ENCODE measurements around the gene HEMGN.

HEMGN gene

DNA sequence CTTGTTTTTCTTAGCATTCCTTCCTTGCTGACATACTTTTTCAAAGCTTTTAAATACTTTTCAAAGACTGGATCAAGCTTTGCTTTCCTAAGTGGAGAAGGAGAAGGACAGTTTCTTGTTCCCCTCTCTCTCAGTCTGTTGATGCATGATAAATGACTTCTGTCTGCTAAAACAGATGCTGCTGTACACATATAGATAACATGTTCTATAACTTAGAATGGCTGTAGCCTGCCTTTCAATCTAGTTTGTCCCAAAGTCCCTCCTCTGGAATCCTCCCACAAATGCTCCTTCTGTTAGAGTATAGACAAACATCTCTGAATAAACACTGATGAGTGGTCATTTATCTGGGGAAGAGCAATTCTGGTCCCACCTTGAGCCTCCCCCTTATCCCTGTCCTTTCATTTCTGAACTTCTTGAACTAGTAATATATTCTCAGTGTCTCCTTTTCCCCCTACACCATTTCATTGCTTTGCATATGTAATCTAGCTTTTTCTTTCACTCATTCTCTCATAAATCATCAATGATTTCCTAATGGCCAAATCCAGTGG is 5.4 kb upstream of the HEMGN start:
- Histone ChIP-seq H3K79me2 (ENCODE audit: control insufficient read depth, insufficient read depth, low read length, poor library complexity) (no peaks in the 10 kb centered on the region), H2BK120ac (ENCODE audit: insufficient read depth, low read length, poor library complexity) (no peak overlapping the region), H3K18ac (ENCODE audit: low read length) (no peak overlapping the region), H3K9ac (ENCODE audit: low read length) (no peak overlapping the region), H4K91ac (ENCODE audit: low read depth, low read length) (no peak overlapping the region), H3K4me3 (ENCODE audit: low read depth, low read length) (no peak overlapping the region), H3K79me1 (ENCODE audit: low read length) (no peaks in the 10 kb centered on the region), H2BK5ac (ENCODE audit: low read depth, low read length, poor library complexity) (no peak overlapping the region), H4K12ac (ENCODE audit: low read depth, low read length) (no peak overlapping the region), H3K9me3 (ENCODE audit: insufficient read depth, low read depth, low read length) (no peaks in the 10 kb centered on the region), H3K23ac (ENCODE audit: low read length) (no peak overlapping the region), H2AK5ac (ENCODE audit: low read length) (no peak overlapping the region), H3K4ac (ENCODE audit: low read depth, low read length) (no peak overlapping the region), H3K27ac (ENCODE audit: low read depth, low read length) (no peak overlapping the region), H2BK12ac (ENCODE audit: low read length) (no peak overlapping the region), H3K36me3 (ENCODE audit: control insufficient read depth in 1 of 2, insufficient read depth in 2 of 2, low read length in 2 of 2) (no peaks in the 10 kb centered on the region), H4K8ac (ENCODE audit: low read depth, low read length) (no peak overlapping the region), H3K14ac (ENCODE audit: low read length) (no peak overlapping the region), H3K4me2 (ENCODE audit: low read length) (no peak overlapping the region), H3K4me1 (ENCODE audit: control insufficient read depth in 1 of 2, insufficient read depth in 2 of 2, low read length in 2 of 2) (no peaks in the 10 kb centered on the region), H2AFZ (ENCODE audit: insufficient read depth, low read length, poor library complexity) (no peak overlapping the region), H3K27me3 (ENCODE audit: insufficient read depth, low read length) (no peaks in the 10 kb centered on the region)
- no peak for DNase-seq

DNA sequence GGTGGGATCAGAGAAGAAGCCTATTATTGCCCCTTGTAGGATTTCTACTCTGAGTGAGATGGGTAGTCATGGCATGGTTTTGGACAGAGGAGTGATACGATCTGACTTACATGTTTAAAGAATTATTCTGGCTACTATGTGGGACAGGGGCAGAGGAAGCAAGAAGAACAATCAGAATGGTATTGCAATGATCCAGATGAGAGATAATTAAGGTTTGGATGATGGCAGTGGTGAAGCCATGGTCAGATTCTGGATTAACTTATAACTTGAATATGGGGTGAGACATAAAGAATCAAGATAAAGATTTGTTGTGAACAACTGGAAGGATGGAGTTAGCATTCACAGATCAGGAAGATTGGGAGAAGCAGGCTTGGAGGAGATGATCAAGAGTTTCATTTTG is 3.4 kb upstream of the HEMGN start:
- H3K9ac ChIP-seq (ENCODE audit: low read length): no peak overlapping the region
- H3K4me3 ChIP-seq (ENCODE audit: low read depth, low read length): no peak overlapping the region
- no peaks in the 10 kb centered on the region for H3K9me3 ChIP-seq (ENCODE audit: insufficient read depth, low read depth, low read length)
- WGBS (ENCODE audit: extremely low coverage, insufficient coverage, insufficient read length): no CpG with 5 or more reads among the region's 1 CpG
- H4K8ac ChIP-seq (ENCODE audit: low read depth, low read length): no peak overlapping the region
- no peak overlapping the region for H4K91ac ChIP-seq (ENCODE audit: low read depth, low read length)
- H2BK5ac ChIP-seq (ENCODE audit: low read depth, low read length, poor library complexity): no peak overlapping the region
- no peaks in the 10 kb centered on the region for H3K4me1 ChIP-seq (ENCODE audit: control insufficient read depth in 1 of 2, insufficient read depth in 2 of 2, low read length in 2 of 2)
- no peak overlapping the region for H2BK120ac ChIP-seq (ENCODE audit: insufficient read depth, low read length, poor library complexity)
- H3K27ac ChIP-seq (ENCODE audit: low read depth, low read length): no peak overlapping the region
- H3K23ac ChIP-seq (ENCODE audit: low read length): no peak overlapping the region
- H3K79me2 ChIP-seq (ENCODE audit: control insufficient read depth, insufficient read depth, low read length, poor library complexity): no peaks in the 10 kb centered on the region
- DNase-seq: no peak
- no peaks in the 10 kb centered on the region for H3K36me3 ChIP-seq (ENCODE audit: control insufficient read depth in 1 of 2, insufficient read depth in 2 of 2, low read length in 2 of 2)
- H3K79me1 ChIP-seq (ENCODE audit: low read length): no peaks in the 10 kb centered on the region
- no peak overlapping the region for H3K14ac ChIP-seq (ENCODE audit: low read length)
- no peak overlapping the region for H3K4ac ChIP-seq (ENCODE audit: low read depth, low read length)
- no peak overlapping the region for H2BK12ac ChIP-seq (ENCODE audit: low read length)
- H2AK5ac ChIP-seq (ENCODE audit: low read length): no peak overlapping the region
- H3K27me3 ChIP-seq (ENCODE audit: insufficient read depth, low read length): peaks cover 3% of the 10 kb centered on the region
- no peak overlapping the region for H4K12ac ChIP-seq (ENCODE audit: low read depth, low read length)
- H3K18ac ChIP-seq (ENCODE audit: low read length): no peak overlapping the region
- H3K4me2 ChIP-seq (ENCODE audit: low read length): no peak overlapping the region
- H2AFZ ChIP-seq (ENCODE audit: insufficient read depth, low read length, poor library complexity): no peak overlapping the region

DNA sequence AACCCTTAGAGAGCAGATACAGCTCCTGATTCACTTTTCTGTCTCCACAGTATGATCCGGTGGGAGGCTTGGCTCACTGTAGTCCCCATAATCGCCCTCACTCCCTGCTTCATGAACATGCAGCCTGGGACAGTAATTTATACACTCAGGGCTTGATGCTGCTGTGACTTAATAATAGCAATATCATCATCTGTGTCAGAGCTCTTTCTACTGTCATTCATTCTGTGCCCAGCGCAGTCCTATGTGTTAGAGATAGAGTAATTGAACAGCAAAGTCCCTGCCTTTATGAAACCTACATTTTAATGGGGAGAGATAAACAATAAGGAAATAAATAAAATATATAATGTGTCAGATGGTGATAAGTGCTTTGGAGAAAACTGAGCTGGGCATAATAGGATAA is 2.8 kb upstream of the HEMGN start:
- H2BK12ac ChIP-seq (ENCODE audit: low read length): no peak overlapping the region
- DNase-seq: no peak
- H3K18ac ChIP-seq (ENCODE audit: low read length): no peak overlapping the region
- H3K9me3 ChIP-seq (ENCODE audit: insufficient read depth, low read depth, low read length): no peaks in the 10 kb centered on the region
- no peak overlapping the region for H3K4me3 ChIP-seq (ENCODE audit: low read depth, low read length)
- H3K4me1 ChIP-seq (ENCODE audit: control insufficient read depth in 1 of 2, insufficient read depth in 2 of 2, low read length in 2 of 2): no peaks in the 10 kb centered on the region
- H3K79me1 ChIP-seq (ENCODE audit: low read length): no peaks in the 10 kb centered on the region
- no peak overlapping the region for H3K27ac ChIP-seq (ENCODE audit: low read depth, low read length)
- no peak overlapping the region for H3K14ac ChIP-seq (ENCODE audit: low read length)
- no peak overlapping the region for H2AFZ ChIP-seq (ENCODE audit: insufficient read depth, low read length, poor library complexity)
- no peaks in the 10 kb centered on the region for H3K79me2 ChIP-seq (ENCODE audit: control insufficient read depth, insufficient read depth, low read length, poor library complexity)
- H4K91ac ChIP-seq (ENCODE audit: low read depth, low read length): no peak overlapping the region
- H4K8ac ChIP-seq (ENCODE audit: low read depth, low read length): no peak overlapping the region
- no peak overlapping the region for H2BK120ac ChIP-seq (ENCODE audit: insufficient read depth, low read length, poor library complexity)
- no peaks in the 10 kb centered on the region for H3K36me3 ChIP-seq (ENCODE audit: control insufficient read depth in 1 of 2, insufficient read depth in 2 of 2, low read length in 2 of 2)
- H2BK5ac ChIP-seq (ENCODE audit: low read depth, low read length, poor library complexity): no peak overlapping the region
- H4K12ac ChIP-seq (ENCODE audit: low read depth, low read length): no peak overlapping the region
- H3K27me3 ChIP-seq (ENCODE audit: insufficient read depth, low read length): peaks cover 3% of the 10 kb centered on the region
- H2AK5ac ChIP-seq (ENCODE audit: low read length): no peak overlapping the region
- WGBS (ENCODE audit: extremely low coverage, insufficient coverage, insufficient read length): no CpG with 5 or more reads among the region's 3 CpGs
- no peak overlapping the region for H3K4me2 ChIP-seq (ENCODE audit: low read length)
- H3K4ac ChIP-seq (ENCODE audit: low read depth, low read length): no peak overlapping the region
- no peak overlapping the region for H3K23ac ChIP-seq (ENCODE audit: low read length)
- no peak overlapping the region for H3K9ac ChIP-seq (ENCODE audit: low read length)

DNA sequence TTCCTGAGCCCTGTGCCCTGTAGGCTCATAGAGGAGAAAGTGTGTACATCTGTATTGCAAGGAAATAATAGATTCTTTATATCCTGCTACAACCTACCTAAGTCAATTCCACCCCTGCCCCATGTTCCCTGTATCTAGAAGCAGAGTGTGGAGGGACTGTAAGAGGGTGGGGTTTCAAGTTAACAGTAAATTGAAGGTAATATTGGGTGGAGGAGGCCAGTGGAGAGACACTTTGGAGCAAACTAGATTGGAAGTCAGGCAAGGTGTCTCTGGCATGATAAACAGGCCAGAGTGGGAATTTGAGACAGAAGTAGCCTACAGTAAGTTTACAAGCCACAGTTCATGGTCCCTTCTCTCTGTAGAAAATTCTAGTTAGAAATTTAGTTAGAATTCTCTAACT is 2.3 kb upstream of the HEMGN start:
- DNase-seq: no peak
- H3K9me3 ChIP-seq (ENCODE audit: insufficient read depth, low read depth, low read length): no peaks in the 10 kb centered on the region

DNA sequence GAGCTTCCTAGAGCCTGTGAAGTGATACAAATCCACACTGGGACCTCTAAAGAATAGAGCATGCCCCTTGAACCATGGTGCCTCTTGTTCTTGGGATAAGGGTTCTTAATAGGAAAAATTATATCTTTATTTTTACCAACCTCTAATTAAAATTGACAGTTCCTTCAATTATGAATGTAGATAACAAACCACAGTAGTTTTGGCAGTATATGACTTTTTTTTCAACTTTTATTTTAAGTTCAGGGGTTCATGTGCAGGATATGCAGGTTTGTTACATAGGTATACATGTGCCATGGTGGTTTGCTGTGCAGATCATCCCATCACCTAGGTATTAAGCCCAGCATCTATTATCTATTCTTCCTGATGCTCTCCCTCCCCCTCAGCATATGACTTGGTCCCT is 974 bp downstream of the HEMGN start:
- no peak overlapping the region for H2BK12ac ChIP-seq (ENCODE audit: low read length)
- no peak overlapping the region for H4K8ac ChIP-seq (ENCODE audit: low read depth, low read length)
- H2BK5ac ChIP-seq (ENCODE audit: low read depth, low read length, poor library complexity): no peak overlapping the region
- no peak overlapping the region for H2BK120ac ChIP-seq (ENCODE audit: insufficient read depth, low read length, poor library complexity)
- H4K12ac ChIP-seq (ENCODE audit: low read depth, low read length): no peak overlapping the region
- no peaks in the 10 kb centered on the region for H3K36me3 ChIP-seq (ENCODE audit: control insufficient read depth in 1 of 2, insufficient read depth in 2 of 2, low read length in 2 of 2)
- no peaks in the 10 kb centered on the region for H3K9me3 ChIP-seq (ENCODE audit: insufficient read depth, low read depth, low read length)
- no peak overlapping the region for H3K27ac ChIP-seq (ENCODE audit: low read depth, low read length)
- no peak overlapping the region for H2AFZ ChIP-seq (ENCODE audit: insufficient read depth, low read length, poor library complexity)
- H3K4ac ChIP-seq (ENCODE audit: low read depth, low read length): no peak overlapping the region
- H4K91ac ChIP-seq (ENCODE audit: low read depth, low read length): no peak overlapping the region
- no peaks in the 10 kb centered on the region for H3K79me2 ChIP-seq (ENCODE audit: control insufficient read depth, insufficient read depth, low read length, poor library complexity)
- H3K27me3 ChIP-seq (ENCODE audit: insufficient read depth, low read length): peaks cover 3% of the 10 kb centered on the region
- H3K79me1 ChIP-seq (ENCODE audit: low read length): no peaks in the 10 kb centered on the region
- H3K9ac ChIP-seq (ENCODE audit: low read length): no peak overlapping the region
- H2AK5ac ChIP-seq (ENCODE audit: low read length): no peak overlapping the region
- no peaks in the 10 kb centered on the region for H3K4me1 ChIP-seq (ENCODE audit: control insufficient read depth in 1 of 2, insufficient read depth in 2 of 2, low read length in 2 of 2)
- H3K18ac ChIP-seq (ENCODE audit: low read length): no peak overlapping the region
- no peak overlapping the region for H3K4me2 ChIP-seq (ENCODE audit: low read length)
- no peak overlapping the region for H3K4me3 ChIP-seq (ENCODE audit: low read depth, low read length)
- no peak for DNase-seq
- H3K14ac ChIP-seq (ENCODE audit: low read length): no peak overlapping the region
- H3K23ac ChIP-seq (ENCODE audit: low read length): no peak overlapping the region

More for the DNA sequence above, 2.3 kb upstream of the HEMGN start:
- Histone ChIP-seq H2AFZ (ENCODE audit: insufficient read depth, low read length, poor library complexity) (no peak overlapping the region), H3K4me1 (ENCODE audit: control insufficient read depth in 1 of 2, insufficient read depth in 2 of 2, low read length in 2 of 2) (no peaks in the 10 kb centered on the region), H4K91ac (ENCODE audit: low read depth, low read length) (no peak overlapping the region), H3K4me3 (ENCODE audit: low read depth, low read length) (no peak overlapping the region), H3K18ac (ENCODE audit: low read length) (no peak overlapping the region), H3K23ac (ENCODE audit: low read length) (no peak overlapping the region), H3K14ac (ENCODE audit: low read length) (no peak overlapping the region), H3K4ac (ENCODE audit: low read depth, low read length) (no peak overlapping the region), H2BK120ac (ENCODE audit: insufficient read depth, low read length, poor library complexity) (no peak overlapping the region), H3K4me2 (ENCODE audit: low read length) (no peak overlapping the region), H2BK5ac (ENCODE audit: low read depth, low read length, poor library complexity) (no peak overlapping the region), H3K9ac (ENCODE audit: low read length) (no peak overlapping the region), H3K27ac (ENCODE audit: low read depth, low read length) (no peak overlapping the region), H4K8ac (ENCODE audit: low read depth, low read length) (no peak overlapping the region), H3K27me3 (ENCODE audit: insufficient read depth, low read length) (peaks cover 3% of the 10 kb centered on the region), H2BK12ac (ENCODE audit: low read length) (no peak overlapping the region), H2AK5ac (ENCODE audit: low read length) (no peak overlapping the region), H3K36me3 (ENCODE audit: control insufficient read depth in 1 of 2, insufficient read depth in 2 of 2, low read length in 2 of 2) (no peaks in the 10 kb centered on the region), H3K79me2 (ENCODE audit: control insufficient read depth, insufficient read depth, low read length, poor library complexity) (no peaks in the 10 kb centered on the region), H4K12ac (ENCODE audit: low read depth, low read length) (no peak overlapping the region), H3K79me1 (ENCODE audit: low read length) (no peaks in the 10 kb centered on the region)

Data from trophoblast cell (in vitro differentiated cells and primary cell).